ENCODE measurements around the gene RGS19.

Gene RGS19

GRCh38 chr20:64049060-64049877 lies 30.0 kb downstream of the RGS19 start, which contains the start of gene SOX18:
Gene SOX18 (minus strand): TSS chr20:64049639. CDS start chr20:64049516, 123 bp downstream.
- no peak for DNase-seq (ENCODE audit: low read depth, low spot score)

GRCh38 chr20:64048402-64049044 lies 30.8 kb downstream of the RGS19 start:
- DNase-seq (ENCODE audit: low read depth, low spot score) = no peak

GRCh38 chr20:64047968-64048401 lies 31.3 kb downstream of the RGS19 start:
- DNase-seq (ENCODE audit: low read depth, low spot score) = no peak

- DNase-seq (ENCODE audit: low read depth, low spot score) = no peak
Measured at GRCh38 chr20:64047046-64047389, 32.3 kb downstream of the RGS19 start.

GRCh38 chr20:64045346-64046011 lies 33.8 kb downstream of the RGS19 start:
- no peak for DNase-seq (ENCODE audit: low read depth, low spot score)

DNA sequence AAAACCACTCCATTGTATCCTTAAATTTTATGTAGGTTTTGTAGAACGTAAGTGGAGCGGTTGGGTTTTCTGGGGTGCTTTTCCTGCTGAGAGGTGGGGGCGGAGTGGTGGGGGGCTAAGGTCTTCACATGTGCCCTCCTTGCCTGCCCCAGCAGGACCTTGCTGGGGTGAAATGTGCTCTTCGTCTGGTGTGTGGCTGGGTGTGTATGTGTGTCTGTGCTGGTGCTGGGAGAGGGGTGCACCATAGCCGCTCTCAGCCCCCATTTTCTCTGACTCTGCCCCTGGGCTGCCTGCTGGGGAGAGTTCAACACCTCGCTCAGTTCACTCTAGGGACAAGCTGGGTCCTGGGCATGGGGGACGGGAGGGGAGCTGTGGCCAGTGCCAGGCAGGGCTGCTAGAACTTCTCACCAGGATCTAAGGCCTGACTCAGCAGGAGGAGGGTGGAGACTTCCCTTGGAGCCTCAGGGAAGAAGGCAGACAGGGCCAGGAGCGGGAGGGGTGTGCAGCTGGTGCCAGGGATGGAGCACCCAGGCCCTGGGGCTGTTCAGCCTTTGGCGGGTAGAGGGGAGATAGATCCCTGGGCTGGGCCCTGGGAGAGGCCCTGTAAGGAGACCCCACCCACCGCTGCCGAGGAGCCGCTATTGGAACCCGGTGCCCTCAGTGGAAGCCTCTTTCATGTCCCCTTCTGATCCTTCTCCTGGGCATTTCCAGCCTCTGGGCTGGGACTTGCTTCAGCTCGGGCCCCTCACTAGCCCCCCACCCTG lies 34.7 kb downstream of the RGS19 start:
- no peak for DNase-seq (ENCODE audit: low read depth, low spot score)

DNA sequence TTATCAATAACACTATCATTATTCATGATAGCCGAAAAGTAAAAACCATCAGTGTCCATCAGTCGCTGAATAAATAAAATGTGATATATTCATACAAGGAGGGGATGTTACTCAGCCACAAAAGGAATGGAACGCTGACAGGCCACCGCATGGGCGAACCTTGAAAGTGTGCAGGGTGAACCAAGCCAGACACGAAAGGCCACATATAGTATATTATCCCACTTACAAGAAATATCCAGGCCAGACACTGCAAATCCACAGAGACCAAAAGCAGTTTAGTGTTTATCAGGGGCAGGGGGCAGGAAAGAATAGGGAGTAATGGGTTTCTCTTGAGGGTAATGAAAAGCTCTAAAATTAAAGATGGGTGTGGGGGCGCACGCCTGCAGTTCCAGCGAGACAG lies 35.5 kb downstream of the RGS19 start:
- no peak for DNase-seq (ENCODE audit: low read depth, low spot score)

DNA sequence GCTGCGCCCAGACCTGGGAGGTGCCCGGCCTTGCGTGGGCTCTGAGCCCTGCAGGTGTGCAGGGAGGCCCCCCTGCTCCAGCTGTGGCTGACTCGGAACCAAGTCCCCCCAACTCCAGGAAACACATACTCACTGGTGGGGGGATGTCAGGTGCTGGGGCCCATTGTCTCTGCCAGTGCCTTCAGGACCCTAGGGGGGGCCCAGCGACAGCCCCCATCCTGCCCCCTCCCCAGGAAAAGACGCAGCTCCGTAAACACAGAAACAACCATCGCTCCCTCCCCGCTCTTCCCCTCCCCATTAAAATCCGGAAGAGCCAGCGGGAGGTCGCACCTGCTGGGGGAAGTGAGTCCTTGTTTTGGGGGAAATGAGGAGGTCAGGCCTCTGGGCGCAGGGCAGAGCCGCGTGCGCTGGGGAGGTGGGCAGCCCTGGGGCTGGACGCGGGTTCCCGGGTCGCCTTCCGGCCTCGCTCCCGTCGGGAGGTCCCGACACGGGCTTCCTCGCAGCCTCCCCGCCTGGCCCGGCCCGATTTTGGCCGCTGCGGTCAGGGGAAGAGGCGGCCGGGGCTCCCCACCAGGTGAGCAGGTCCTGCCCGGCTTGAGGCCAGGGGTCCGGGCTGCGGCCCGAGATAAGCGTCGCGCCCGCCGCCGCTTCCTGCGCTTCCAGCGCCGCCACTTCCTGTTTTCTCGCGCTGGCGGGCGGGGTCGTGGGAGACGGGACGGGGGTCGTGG lies 37.1 kb downstream of the RGS19 start:
- no peak for DNase-seq (ENCODE audit: low read depth, low spot score)

DNA sequence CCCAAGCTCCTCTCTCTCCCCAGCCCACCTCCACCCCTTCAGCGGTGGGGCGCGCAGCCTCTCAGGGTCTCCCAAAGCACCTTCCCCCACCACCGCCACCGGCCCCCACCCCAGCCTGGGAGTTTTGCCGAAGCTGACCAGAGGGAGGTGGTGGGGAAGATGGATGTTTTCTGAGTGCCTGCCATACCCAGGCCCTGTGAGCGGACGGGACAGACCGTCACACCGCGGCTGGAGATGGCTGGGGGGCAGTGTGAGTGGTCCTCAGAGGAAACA lies 37.6 kb downstream of the RGS19 start:
- no peak for DNase-seq (ENCODE audit: low read depth, low spot score)

GRCh38 chr20:64041040-64041780 lies 38.1 kb downstream of the RGS19 start:
- DNase-seq (ENCODE audit: low read depth, low spot score) = no peak

DNA sequence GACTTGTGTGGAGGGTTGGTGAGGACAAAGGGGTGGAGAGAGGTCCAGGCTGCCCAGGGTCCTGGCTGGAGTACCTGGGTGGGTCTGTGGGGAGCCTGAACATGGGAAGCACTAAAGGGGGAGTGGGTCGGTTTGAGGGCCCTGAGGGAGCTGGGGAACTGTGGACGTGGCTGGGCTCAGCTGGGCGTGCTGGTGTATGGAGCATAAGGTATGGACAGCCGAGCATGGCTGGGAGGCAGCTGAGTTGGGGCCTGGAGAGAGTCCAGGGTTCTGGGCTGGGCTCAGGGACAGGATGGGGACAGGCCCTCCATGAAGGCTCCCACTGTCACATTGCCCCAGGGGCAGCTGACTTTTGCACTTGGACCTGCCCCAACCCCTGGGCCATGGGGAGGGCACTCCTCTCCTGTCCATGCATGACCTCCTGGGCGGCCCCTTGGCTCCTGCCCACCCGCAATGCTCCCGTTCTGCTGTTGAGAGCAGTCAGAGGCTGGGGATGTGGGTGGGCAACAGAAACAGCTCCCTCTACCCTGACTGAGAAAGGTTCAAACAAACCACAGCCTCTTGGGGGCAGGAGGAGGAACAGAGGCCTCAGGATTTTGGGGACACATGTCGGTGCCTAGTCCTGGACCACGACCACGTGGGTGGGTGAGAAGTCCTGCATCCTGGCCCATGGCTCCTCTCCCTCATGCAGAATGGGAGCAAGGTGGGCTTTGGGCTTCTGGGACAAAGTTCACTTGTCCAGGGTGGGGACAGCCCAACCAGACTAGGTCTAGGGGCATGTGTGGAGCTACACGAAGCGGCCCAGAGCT lies 38.9 kb downstream of the RGS19 start:
- no peak for DNase-seq (ENCODE audit: low read depth, low spot score)

DNA sequence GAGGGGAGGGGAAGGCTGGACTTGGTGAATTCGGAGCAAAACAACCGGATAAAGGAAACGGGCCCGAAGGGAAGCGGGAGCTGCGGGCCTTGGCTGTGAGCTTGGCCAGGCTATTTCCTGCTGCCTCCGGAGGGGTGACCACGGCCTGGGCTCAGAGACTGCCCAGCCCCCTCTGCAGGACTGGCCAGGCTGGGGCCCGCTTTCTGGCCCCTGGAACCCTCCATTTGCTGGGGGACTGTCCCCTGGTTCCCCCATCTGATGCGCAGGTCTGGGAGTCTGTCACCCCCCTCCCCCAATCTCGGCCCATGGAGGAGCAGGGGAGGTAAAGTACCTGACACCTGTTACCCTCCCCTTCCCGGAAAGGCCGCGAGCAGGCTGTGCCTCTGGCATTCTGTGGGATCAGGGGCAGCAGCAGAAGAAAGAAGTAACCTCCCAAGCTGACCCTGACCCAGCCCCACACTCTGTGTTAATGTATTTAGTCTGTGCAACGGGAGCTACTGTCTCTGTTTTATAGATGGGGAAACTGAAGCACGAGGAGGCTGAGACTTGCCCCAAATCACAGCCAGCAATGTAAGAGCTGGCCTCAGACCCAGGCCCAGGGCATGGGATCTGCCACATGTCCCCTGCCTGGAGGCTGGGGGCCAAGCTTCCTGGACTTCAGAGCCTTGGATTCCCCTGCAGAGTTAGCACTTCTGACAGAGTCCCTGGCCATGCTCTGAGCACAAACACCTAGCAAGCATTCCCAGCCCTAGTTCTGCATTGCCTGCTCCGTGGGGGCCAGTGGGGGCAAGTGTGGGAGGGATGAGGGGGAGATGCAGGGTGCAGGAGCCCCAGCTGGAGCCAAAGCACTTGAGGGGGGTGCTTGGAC lies 39.8 kb downstream of the RGS19 start:
- DNase-seq (ENCODE audit: low read depth, low spot score) = no peak

- DNase-seq (ENCODE audit: low read depth, low spot score) = no peak
Measured at GRCh38 chr20:64038565-64039292, 40.6 kb downstream of the RGS19 start.

- no peak for DNase-seq (ENCODE audit: low read depth, low spot score)
Measured at GRCh38 chr20:64038224-64038564, 41.1 kb downstream of the RGS19 start.

DNA sequence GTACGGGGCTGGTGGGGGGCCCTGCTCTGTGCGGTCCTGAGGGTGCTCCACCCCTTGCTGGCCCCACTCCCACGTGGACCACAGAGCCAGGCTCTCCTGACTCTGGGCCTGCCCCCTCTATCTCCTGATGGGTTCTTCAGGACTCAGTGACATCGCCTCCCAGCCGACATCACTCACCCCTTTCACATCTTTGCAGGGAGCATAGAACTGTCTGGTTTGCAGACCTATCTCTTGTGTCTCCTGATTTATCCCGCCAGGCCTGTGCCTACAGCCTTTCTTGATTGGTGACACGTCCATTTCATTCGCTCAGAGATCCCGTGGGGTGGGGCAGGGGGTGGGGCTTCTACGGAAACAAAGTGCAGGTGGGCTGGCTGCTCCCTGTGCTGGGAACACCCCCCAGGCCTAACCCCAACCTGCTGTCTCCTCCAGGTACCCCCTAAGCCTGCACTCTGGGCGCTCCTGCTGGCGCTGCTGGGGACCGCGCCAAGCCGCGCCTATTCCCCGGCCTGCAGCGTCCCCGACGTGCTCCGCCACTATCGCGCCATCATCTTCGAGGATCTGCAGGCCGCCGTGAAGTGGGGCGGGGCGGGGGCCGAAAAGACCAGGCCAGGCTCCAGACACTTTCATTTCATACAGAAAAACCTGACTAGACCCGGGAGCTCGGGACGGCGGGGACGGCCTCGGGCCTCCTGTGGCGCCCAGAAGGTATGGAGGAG lies 41.7 kb downstream of the RGS19 start:
- no peak for DNase-seq (ENCODE audit: low read depth, low spot score)

DNA sequence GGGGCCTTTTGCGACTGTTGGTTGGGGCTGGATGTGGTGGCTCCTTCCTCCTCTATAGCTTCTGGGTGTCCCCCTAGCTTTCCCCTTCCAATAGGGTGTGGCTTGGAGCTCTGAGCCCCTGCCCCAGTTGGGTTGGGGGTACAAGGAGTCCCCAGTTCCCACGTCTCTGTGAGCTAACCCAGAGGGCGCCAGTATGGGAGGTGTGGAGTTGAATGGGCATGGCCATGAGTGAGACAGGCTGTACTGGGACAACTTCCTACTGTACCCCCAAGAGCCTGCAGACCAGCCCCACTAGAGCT lies 42.2 kb downstream of the RGS19 start:
- no peak for DNase-seq (ENCODE audit: low read depth, low spot score)

- no peak for DNase-seq (ENCODE audit: low read depth, low spot score)
Measured at GRCh38 chr20:64036346-64037198, 42.7 kb downstream of the RGS19 start.

All from brain pericyte (primary cell).